ENCODE data around the gene SFTPB.

Gene SFTPB

DNA sequence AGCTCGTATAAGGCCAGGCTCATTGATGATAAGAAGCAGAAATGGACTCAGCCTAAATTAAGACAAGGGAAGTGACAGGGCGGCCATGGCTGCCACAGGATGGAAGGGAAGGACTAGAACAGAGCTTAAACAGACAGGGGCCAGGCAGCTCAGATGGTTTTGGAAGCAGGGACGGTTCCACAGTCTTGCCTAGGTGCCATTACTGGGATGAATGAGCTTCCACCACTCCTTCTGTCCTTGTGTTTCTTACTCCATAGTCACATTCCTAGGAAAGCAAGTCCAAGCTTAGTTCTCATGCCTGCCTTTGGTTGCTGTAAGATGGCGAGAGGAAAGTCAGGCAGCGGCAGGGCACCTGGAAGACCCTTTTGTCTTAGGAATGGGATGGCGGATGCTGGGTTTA lies 38.1 kb upstream of the SFTPB start:
- Mint-ChIP-seq H3K27me3 (peaks cover 10% of the 10 kb centered on the region), H3K36me3 (no peaks in the 10 kb centered on the region), H3K27ac (peak overlapping the region; percentile 64), H3K4me1 (peaks cover 49% of the 10 kb centered on the region), H3K9me3 (no peaks in the 10 kb centered on the region), H3K4me3 (no peak overlapping the region)
- ATAC-seq = no peak

DNA sequence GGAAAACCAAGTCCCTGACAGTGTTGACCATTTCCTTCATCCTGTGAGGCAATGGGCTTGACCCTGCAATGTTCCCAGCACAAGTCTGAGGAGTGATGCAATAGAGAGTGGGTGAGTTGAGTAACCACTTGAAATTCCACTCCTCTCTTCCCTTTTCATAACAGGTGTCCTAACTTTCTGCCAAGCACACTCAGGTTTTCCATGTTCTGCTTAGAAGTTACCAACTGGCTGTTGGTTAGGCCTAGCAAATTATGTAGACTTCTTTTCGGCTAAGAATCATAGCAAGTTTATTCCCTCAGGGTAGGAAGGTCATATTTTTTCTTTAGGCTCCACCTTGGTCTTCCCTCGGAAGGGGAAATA lies 37.7 kb upstream of the SFTPB start:
- ATAC-seq = no peak
- Mint-ChIP-seq H3K4me1 (peaks cover 49% of the 10 kb centered on the region), H3K27me3 (peaks cover 6% of the 10 kb centered on the region), H3K4me3 (no peak overlapping the region), H3K27ac (peak overlapping the region; percentile 64), H3K36me3 (no peaks in the 10 kb centered on the region), H3K9me3 (no peaks in the 10 kb centered on the region)

DNA sequence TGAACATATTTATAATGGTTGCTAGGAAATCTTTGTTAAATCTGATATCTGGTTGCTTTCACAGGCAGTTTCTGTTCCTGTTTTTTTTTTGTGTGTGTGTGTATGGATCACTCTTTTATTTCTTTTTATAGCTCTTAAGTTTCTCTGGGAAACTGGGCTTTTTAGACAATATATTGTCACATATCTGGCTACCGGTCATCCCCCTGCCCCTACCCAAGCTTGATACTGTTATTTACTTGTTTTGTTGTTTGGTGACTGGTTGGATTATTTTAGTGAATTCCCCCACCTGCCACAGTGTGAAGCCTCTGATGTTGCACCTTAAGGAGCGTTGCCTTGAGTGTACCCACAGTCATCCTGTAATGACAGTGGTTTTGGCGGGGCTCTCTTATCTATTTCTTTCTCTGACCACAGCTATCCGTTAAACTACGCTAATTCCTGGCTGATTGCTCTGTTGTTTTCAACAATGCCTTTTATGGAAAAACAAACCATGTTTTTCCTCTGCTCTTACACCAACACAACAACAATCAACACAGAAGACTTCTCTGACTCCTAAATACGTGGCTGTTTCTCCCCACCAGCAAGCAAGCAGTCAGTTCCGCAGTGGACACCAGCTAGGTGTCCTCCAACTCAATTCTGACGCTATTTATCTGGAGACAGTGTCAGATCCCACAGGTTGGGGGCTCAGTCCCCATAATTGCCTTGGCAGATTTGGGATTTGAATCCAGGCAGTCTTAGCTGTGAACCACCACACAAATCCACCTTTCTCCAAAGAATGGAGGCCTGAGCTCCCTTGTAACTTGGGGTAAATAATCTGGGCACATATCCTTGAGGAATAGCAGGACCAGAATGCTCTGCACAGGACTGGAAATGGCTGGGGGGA lies 37.0 kb upstream of the SFTPB start:
- peak overlapping the region; percentile 64 for H3K27ac Mint-ChIP-seq
- H3K27me3 Mint-ChIP-seq = no peaks in the 10 kb centered on the region
- peak; percentile 81 for ATAC-seq
- peaks cover 49% of the 10 kb centered on the region for H3K4me1 Mint-ChIP-seq
- no peaks in the 10 kb centered on the region for H3K36me3 Mint-ChIP-seq
- H3K9me3 Mint-ChIP-seq = no peaks in the 10 kb centered on the region
- peak overlapping the region; percentile 60 for H3K4me3 Mint-ChIP-seq

DNA sequence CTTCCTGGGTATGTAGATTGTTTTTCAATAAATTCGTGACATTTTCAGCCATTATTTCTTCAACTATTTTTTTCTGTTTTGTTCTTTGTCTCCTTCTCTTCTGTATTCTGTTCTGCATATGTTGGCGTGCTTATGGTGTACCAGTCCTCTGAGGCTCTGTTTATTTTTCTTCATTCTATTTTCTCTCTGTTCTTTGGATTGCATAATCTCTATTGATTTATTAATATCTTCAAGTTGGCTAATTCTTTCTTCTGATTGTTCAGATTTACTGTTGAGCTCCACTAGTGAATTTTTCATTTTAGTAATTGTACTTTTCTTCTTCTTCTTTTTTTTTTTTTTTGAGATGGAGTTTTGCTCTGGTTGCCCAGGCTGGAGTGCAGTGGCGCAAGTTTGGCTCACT lies 36.0 kb upstream of the SFTPB start:
- Mint-ChIP-seq H3K36me3 (no peaks in the 10 kb centered on the region), H3K9me3 (no peaks in the 10 kb centered on the region), H3K27ac (peak overlapping the region; percentile 64), H3K4me1 (peaks cover 49% of the 10 kb centered on the region), H3K27me3 (no peaks in the 10 kb centered on the region), H3K4me3 (no peak overlapping the region)
- ATAC-seq = no peak

DNA sequence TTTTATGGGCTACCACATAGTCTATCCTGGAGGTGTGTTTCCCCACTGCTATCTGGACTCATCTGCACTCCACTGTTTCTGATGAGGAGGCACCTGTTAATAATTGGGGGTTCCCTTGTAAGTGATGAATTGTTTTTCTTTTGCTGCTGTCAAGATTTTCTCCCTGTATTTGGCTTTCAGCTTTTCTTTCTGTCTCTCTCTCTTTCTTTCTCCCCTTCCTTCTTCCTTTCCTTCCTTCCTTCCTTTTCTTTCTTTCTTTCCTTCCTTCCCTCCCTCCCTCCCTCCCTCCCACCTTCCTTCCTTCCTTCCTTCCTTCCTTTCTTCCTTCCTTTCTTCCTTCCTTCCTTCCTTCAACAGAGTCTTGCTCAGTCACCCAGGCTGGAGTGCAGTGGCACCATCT lies 35.3 kb upstream of the SFTPB start:
- Mint-ChIP-seq H3K9me3 (no peaks in the 10 kb centered on the region), H3K36me3 (no peaks in the 10 kb centered on the region), H3K4me3 (peak overlapping the region; percentile 13), H3K27me3 (no peaks in the 10 kb centered on the region), H3K27ac (peak overlapping the region; percentile 64), H3K4me1 (peaks cover 49% of the 10 kb centered on the region)
- no peak for ATAC-seq

DNA sequence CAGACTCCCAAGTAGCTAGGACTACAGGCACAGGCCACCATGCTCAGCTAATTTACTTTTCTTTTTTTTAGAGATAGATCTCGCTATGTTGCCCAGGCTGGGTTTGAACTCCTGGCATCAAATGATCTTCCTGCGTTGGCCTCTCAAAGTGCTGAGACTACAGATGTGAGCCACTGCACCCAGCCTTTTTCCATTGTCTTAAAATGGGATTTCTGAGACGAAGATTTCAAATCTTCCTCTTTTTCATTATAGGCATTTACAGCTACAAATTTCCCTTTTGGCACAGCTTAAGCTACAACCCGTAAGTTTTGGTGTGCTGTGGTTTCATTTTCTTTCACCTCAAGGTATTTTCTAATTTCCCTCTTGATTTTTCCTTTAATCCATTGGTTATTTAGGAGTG lies 34.8 kb upstream of the SFTPB start:
- no peak overlapping the region for H3K4me3 Mint-ChIP-seq
- peak overlapping the region; percentile 64 for H3K27ac Mint-ChIP-seq
- ATAC-seq = no peak
- no peaks in the 10 kb centered on the region for H3K27me3 Mint-ChIP-seq
- H3K9me3 Mint-ChIP-seq = no peaks in the 10 kb centered on the region
- H3K4me1 Mint-ChIP-seq = peaks cover 49% of the 10 kb centered on the region
- no peaks in the 10 kb centered on the region for H3K36me3 Mint-ChIP-seq

DNA sequence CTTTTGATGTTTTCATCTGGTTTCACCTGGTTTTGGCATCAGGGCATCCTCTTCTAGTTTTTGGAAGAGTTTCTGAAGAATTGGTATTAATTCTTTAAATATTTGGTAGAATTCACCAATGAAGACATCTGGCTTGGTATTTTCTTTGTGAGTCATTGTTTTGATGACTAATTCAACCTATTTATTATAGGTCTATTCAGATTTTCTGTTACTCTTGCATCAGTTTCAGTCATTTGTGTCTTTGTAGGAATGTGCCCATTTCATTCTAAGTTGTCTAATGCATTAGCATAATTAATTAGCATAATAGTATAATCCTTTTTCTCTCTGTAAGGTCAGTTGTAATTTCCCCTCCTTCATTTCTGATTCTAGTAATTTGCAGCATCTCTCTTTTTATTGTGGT lies 34.2 kb upstream of the SFTPB start:
- Mint-ChIP-seq H3K36me3 (no peaks in the 10 kb centered on the region), H3K4me3 (no peak overlapping the region), H3K4me1 (peaks cover 46% of the 10 kb centered on the region), H3K9me3 (no peaks in the 10 kb centered on the region), H3K27me3 (no peaks in the 10 kb centered on the region), H3K27ac (no peak overlapping the region)
- ATAC-seq = no peak

DNA sequence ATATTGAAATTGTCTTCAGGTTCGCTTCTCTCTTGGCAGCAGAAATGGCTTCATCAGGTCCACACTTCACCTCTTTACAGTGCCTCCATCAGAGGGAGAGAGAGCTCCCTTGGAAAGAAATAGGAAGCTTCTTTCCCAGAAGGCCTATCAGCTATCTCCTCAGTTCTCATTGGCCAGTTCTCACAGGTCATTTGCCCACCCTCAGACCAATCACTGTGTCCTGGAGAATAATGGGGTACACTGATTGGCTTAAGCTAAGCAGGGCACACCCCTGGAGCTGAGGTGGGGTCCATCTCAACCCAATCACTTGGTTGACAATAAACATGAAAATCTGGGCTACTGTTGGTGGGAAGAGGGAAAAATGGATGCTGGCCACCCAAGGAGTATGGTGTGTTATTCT lies 31.3 kb upstream of the SFTPB start:
- no peak for ATAC-seq
- H3K27me3 Mint-ChIP-seq = no peaks in the 10 kb centered on the region
- H3K4me1 Mint-ChIP-seq = peaks cover 23% of the 10 kb centered on the region
- H3K9me3 Mint-ChIP-seq = no peaks in the 10 kb centered on the region
- no peak overlapping the region for H3K27ac Mint-ChIP-seq
- no peaks in the 10 kb centered on the region for H3K36me3 Mint-ChIP-seq
- no peak overlapping the region for H3K4me3 Mint-ChIP-seq

DNA sequence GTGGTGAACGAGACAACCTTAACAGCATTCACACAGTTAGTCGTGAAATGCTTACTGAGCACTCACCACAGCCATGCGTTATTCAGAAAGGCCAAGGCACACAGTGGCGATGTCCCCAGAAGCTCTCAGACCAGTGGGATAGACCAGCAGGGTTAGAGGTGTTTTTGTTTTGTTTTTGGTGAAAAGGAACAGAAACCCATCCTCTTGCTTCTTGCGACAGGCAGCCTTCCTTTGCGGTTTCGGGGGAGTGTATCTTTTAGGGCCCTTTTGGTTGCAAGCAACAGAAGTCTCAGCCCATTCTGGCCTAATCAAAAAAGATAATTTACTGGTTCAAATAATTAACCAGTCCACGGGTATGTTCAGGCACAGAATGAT lies 30.9 kb upstream of the SFTPB start:
- no peak overlapping the region for H3K27ac Mint-ChIP-seq
- peaks cover 18% of the 10 kb centered on the region for H3K4me1 Mint-ChIP-seq
- H3K36me3 Mint-ChIP-seq = no peaks in the 10 kb centered on the region
- no peaks in the 10 kb centered on the region for H3K9me3 Mint-ChIP-seq
- H3K27me3 Mint-ChIP-seq = no peaks in the 10 kb centered on the region
- H3K4me3 Mint-ChIP-seq = no peak overlapping the region
- ATAC-seq = no peak

DNA sequence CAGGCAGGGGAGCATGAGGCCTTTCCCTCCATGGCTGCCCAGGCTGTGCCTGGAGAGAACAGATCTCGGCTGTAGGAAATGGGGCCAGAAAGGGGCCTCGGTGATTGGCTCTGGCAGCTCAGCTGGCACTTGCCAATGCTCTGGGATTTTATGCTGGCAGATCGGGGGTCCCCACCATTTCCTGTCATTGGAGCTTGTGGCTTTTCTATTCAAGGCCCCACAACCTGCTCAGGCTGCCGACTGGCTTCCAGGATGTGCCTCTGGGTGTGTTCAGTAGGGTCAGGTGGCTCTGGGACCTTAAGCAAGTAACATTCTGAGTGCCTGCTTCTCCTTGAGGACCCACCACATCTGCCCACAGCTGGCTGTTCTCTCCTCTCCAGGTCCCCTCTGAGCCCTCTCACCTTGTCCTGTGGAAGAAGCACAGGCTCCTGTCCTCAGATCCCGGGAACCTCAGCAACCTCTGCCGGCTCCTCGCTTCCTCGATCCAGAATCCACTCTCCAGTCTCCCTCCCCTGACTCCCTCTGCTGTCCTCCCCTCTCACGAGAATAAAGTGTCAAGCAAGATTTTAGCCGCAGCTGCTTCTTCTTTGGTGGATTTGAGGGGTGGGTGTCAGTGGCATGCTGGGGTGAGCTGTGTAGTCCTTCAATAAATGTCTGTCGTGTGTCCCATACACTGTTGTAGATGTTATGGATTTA lies 30.3 kb upstream of the SFTPB start:
- Mint-ChIP-seq H3K4me3 (no peak overlapping the region), H3K4me1 (peaks cover 13% of the 10 kb centered on the region), H3K9me3 (no peaks in the 10 kb centered on the region), H3K36me3 (no peaks in the 10 kb centered on the region), H3K27ac (no peak overlapping the region), H3K27me3 (no peaks in the 10 kb centered on the region)
- no peak for ATAC-seq

DNA sequence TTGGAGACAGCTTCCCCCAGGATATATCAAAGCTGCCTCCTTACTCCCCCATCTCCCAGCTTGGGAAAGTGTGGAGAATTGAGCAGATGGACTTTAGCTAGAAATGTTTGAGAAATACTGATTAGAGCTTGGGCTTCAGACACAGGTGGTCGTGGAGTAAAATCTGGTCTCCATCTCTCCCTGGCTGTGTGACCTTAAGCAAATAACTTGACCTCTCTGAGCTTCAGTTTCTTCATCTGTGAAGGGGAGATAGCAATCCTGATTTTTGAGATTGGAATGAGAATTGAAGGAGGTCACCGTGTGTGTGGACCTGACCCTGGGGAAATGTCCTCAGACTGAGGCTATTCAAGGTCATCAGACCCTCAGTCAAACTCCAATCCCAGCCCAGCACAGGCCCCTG lies 29.7 kb upstream of the SFTPB start:
- Mint-ChIP-seq H3K4me3 (no peak overlapping the region), H3K27me3 (no peaks in the 10 kb centered on the region), H3K36me3 (no peaks in the 10 kb centered on the region), H3K9me3 (no peaks in the 10 kb centered on the region), H3K27ac (no peak overlapping the region), H3K4me1 (peaks cover 7% of the 10 kb centered on the region)
- no peak for ATAC-seq

DNA sequence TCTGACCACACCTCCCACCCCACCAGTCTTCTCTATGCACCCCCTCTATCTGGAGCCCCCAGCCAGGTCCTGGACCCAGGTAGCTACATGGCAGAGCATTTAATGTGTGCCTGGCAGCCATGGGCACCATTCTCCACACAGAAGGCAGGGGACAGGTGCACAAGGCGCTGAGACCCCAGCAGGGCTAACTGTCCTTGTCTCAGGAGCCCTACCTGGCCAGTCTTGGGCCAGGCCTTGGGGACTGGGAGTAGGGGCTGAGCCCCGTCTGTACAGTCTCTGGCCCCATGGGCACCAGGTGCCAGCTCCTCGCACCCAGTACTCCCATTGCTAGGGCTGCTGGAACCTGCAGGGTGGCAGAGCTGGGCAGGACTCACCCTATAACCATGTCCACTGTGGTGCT lies 29.1 kb upstream of the SFTPB start:
- Mint-ChIP-seq H3K4me3 (no peak overlapping the region), H3K9me3 (no peaks in the 10 kb centered on the region), H3K36me3 (no peaks in the 10 kb centered on the region), H3K27me3 (no peaks in the 10 kb centered on the region), H3K27ac (no peak overlapping the region), H3K4me1 (peaks cover under 1% of the 10 kb centered on the region)
- ATAC-seq = no peak

DNA sequence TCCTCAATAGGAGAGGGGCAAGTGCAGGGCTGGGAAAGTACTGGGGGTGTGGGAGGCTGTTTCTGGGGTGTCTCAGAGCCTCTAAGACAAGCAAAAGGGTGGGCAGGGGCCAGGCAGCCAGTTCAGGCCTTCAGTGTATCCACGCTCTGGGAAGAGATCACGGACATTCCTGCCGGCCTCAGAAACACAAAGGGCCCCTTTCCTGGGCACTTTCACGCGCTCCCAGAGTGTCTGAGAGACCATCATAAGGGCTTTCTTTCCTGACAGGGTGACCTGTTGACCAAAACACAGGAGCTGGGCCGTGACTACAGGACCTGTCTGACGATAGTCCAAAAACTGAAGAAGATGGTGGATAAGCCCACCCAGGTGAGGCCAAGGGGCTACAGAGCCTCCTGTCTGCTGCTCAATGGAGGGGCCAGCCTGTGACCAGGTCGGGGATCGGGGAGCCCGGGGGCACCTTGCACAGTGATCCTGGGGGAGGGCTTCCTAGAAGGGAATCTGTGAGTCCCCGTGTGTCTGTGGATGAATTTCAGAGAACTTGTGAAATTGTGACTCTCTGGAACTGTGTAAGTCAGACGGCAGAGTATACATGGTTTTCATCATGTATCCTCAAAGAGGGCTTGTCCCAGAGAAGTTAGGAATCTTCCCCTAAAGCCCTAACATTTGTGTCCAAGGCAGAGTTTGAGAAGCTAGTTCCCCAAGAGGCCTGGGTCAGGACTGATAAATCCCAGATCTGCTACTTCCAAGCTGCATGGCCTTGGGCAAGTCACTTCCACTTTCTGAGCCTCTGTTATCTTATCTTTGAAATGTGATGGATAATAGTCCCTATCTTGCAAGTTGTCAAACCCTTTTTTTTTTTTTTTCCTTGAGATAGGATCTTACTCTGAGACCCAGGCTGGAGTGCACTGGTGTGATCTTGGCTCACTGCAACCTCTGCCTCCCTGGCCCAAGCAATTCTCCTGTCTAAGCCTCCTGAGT lies 28.0 kb upstream of the SFTPB start:
- Mint-ChIP-seq H3K27me3 (no peaks in the 10 kb centered on the region), H3K4me1 (no peaks in the 10 kb centered on the region), H3K9me3 (no peaks in the 10 kb centered on the region), H3K27ac (no peak overlapping the region), H3K4me3 (no peak overlapping the region), H3K36me3 (no peaks in the 10 kb centered on the region)
- no peak for ATAC-seq

DNA sequence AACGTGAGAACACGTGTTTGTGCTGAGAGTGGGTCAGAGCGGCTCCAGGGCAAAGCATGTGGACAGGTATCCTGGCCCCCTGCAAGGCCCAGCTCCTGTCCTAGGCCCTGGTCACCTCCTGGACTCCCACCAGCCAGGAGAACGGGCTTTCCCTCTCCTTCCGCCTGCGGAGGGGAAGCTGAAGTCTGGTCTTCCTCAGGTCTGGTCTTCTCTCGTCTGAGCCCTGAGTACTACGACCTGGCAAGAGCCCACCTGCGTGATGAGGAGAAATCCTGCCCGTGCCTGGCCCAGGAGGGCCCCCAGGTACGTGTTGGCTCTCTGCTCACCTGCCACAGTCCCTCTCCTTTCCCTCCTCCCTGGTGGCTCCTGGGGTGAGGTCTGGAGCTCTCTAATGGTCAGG lies 27.1 kb upstream of the SFTPB start:
- Mint-ChIP-seq H3K27me3 (no peaks in the 10 kb centered on the region), H3K4me1 (no peaks in the 10 kb centered on the region), H3K4me3 (no peak overlapping the region), H3K36me3 (no peaks in the 10 kb centered on the region), H3K27ac (no peak overlapping the region), H3K9me3 (no peaks in the 10 kb centered on the region)
- no peak for ATAC-seq

Data from stimulated activated memory B cell treated with anti-CD40 and anti-IgM and Interleukin-4, amounts not matched to agents 10 μg/mL and 1 μg/mL and 100 μg/mL, for 72 hours (primary cell).